GM21528 (cell line): Measurements from ENCODE around the gene KIF2C.
A peak's percentile ranks its signal among the peaks of the same experiment; 100 is the strongest.
"Not testable (repeated sequence)": the region's sequence is repeated elsewhere in the genome, so short reads cannot be mapped to it uniquely, and the experiment has no call there.

Experiments
- ATAC-seq: cut with Tn5 transposase; IDR thresholded peaks from one replicate; pipeline ENCODE4 v1.9.1; 2021; ENCODE audit warnings: mild to moderate bottlenecking, moderate library complexity; ENCODE audit not compliant: unreplicated experiment, low FRiP score

The KIF2C gene

DNA sequence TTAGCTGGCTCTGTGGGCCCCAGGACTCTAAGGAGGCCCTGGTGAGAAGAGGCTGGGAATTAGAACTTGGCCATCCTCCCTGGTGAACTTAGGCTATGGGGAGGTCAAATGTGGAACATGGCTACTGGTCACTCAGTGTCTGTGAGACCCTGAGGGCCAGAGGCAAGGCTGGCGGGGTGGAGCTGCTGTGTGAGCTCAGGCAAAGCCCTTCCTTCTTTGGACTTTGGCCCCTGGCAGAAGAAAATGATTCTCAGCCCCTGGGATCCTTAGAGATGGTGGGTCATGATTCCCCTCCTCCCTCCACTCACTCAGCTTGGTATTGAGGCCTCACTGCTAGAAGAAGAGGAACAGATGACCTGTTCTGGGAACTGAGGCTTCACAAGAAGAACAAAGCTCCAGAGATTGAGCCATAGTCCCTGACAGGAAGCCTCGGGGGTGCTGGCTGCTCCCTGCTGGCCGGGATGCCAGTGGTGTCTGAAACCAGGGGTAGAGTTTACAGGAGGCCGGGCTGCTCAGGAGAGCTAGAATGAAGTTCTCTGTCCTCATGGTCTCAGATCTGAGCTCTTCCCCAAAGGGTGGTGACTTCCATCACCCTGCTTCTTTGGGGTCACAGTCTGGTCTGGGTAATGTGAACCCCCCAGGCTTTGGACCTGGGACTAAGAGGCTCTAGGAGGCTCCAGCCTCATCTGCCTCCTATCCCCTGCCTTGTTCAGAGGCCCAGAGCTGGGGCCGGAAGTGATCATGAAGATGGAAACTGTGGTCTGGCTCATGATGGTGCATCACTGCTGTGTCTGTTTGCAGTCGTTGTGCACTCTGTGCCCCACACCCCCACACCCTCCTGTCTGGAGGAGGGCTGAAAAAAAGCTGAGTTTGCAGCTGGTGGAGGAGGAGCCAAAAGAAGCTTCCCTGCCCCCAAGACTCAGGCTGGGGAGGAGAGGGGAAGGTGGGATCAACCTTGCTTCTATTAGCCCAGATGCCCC is 69.6 kb downstream of the KIF2C start:
- peak; percentile 53 for ATAC-seq

GRCh38 chr1:44810101-44810761 is 70.6 kb downstream of the KIF2C start:
- no peak for ATAC-seq

GRCh38 chr1:44810762-44811105 is 71.1 kb downstream of the KIF2C start:
- ATAC-seq, result not testable (repeated sequence)

DNA sequence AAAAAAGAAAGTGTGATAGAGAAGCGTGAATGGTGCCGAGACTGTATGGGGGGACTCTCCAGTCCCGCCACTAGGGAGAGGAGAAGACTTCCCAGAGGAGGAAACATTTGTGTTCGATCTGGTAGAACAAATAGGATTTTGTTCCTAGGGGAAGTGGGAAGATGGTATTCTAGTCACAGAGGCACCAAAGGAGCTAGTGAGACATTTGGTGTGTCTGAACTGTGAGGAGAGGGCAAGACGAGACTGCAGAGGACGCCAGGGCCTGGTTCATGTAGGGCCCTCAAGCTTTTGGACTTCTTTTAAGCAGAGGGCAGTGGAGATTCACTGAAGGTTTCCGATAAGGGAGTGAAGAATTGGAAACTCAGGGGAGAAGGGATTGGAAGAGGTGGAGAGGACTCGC is 71.6 kb downstream of the KIF2C start:
- no peak for ATAC-seq

DNA sequence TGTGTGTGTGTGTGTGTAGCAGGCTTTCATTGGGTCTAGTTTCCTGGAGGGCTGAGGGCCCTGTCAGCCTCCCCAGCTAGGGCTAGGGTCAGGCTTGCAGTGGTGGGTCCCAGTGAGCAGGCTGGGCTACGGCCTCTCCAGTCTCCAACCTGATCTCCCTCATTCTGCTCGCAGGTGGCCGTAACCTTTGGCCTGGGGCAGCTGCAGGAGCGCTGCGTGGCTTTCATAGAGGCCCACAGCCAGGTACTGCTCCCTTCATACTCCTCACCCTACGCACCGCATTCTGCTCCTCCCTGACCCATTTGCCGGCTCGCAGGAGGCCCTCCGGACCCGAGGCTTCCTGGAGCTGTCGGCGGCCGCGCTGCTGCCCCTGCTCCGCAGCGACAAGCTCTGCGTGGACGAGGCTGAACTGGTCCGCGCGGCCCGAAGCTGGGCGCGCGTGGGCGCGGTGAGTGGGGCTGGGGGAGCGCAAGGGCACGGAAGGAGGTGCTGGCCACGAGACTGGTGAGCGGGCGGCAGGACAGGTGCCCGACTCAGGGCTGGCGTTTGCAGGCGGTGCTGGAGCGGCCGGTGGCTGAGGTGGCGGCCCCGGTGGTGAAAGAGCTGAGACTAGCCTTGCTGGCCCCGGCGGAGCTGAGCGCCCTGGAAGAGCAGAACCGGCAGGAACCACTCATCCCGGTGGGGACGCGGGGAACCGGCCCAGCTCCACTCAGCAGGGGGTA is 73.3 kb downstream of the KIF2C start:
- no peak for ATAC-seq

DNA sequence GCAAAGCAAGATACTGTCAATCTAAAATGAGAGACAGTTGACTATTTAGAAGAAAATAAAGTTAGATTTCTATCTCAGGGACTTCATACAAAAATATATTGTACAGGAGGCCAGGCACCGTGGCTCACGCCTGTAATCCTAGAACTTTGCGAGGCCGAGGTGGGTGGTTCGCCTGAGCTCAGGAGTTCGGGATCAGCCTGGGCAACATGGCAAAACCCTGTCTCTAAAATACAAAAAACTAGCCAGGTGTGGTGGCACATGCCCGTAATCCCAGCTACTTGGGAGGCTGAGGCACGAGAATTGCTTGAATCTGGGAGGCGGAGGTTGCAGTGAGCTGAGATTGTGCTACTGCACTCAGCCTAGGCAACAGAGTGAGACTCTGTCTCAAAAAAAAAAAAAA is 76.3 kb downstream of the KIF2C start:
- ATAC-seq, result not testable (repeated sequence)

DNA sequence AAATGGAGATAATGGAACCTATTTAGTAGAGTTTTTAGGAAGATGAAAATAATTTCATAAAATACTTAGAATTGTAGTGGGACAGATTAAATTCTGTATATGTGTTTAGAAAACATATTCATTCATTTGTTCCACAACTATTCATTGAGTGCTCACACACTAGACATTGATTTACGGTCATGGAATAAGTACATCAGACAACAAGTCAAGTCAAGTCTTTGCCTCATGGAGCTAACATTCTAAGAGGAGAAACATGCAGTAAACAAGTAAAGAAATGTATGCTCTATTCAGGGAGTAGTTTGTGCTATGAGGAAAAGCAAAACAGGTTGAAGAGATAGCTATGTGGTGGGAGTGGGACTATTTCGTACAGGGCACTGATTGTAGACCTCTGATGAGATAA is 77.7 kb downstream of the KIF2C start:
- ATAC-seq, result no peak
